Mesendoderm (in vitro differentiated cells): ENCODE results near the gene ATF7.

Experiments used
- DNase-seq: peaks from one replicate; pipeline ENCODE4 v3.0.0; 2013
- H2AK5ac ChIP-seq: 2 replicates; pipeline ENCODE4 v1.6.1; 2013; ENCODE audit warnings: low read length, inconsistent platforms
- H2BK120ac ChIP-seq: 2 replicates; pipeline ENCODE4 v1.6.1; 2013; ENCODE audit warnings: low read depth, mild to moderate bottlenecking, low read length, moderate library complexity, mixed read lengths
- H2BK15ac ChIP-seq: replicated peaks from 2 replicates; pipeline ENCODE4 v1.6.1; 2013; ENCODE audit warnings: low read depth, mild to moderate bottlenecking, moderate library complexity
- H2BK5ac ChIP-seq: 2 replicates; pipeline ENCODE4 v1.6.1; 2013; ENCODE audit warnings: low read length, inconsistent platforms
- H3K18ac ChIP-seq: 2 replicates; pipeline ENCODE4 v1.6.1; 2013; ENCODE audit warnings: mild to moderate bottlenecking, low read length, mixed read lengths
- H3K23ac ChIP-seq: one replicate; pipeline ENCODE4 v1.6.1; 2013; ENCODE audit warnings: low read length
- H3K27ac ChIP-seq: 2 replicates; pipeline ENCODE4 v1.5.1; 2013; ENCODE audit warnings: low read depth, mild to moderate bottlenecking, inconsistent platforms, low read length, moderate library complexity
- H3K27me3 ChIP-seq: 2 replicates; pipeline ENCODE4 v1.6.1; 2013; ENCODE audit warnings: low read length, control low read depth, mild to moderate bottlenecking, inconsistent platforms; ENCODE audit not compliant: insufficient read depth, poor library complexity
- H3K36me3 ChIP-seq: 2 replicates; pipeline ENCODE4 v1.6.1; 2013; ENCODE audit warnings: low read length, inconsistent platforms; ENCODE audit not compliant: control insufficient read depth, insufficient read depth
- H3K4ac ChIP-seq: one replicate; pipeline ENCODE4 v1.6.1; 2013; ENCODE audit warnings: low read depth, mild to moderate bottlenecking, low read length, moderate library complexity
- H3K4me1 ChIP-seq: 2 replicates; pipeline ENCODE4 v1.6.1; 2013; ENCODE audit warnings: low read depth, low read length, inconsistent platforms; ENCODE audit not compliant: control insufficient read depth
- H3K4me2 ChIP-seq: 2 replicates; pipeline ENCODE4 v1.6.1; 2013; ENCODE audit warnings: low read length
- H3K4me3 ChIP-seq: 2 replicates; pipeline ENCODE4 v1.5.1; 2013; ENCODE audit warnings: mild to moderate bottlenecking, low read length
- H3K56ac ChIP-seq: one replicate; pipeline ENCODE4 v1.6.1; 2013; ENCODE audit warnings: low read length
- H3K79me1 ChIP-seq: 2 replicates; pipeline ENCODE4 v1.6.1; 2013; ENCODE audit warnings: low read length, inconsistent platforms
- H3K79me2 ChIP-seq: 2 replicates; pipeline ENCODE4 v1.6.1; 2013; ENCODE audit warnings: mild to moderate bottlenecking, low read length; ENCODE audit not compliant: control insufficient read depth, insufficient read depth
- H3K9ac ChIP-seq: 2 replicates; pipeline ENCODE4 v1.6.1; 2013; ENCODE audit warnings: low read length, inconsistent platforms
- H4K5ac ChIP-seq: one replicate; pipeline ENCODE4 v1.6.1; 2013; ENCODE audit warnings: low read length
- H4K8ac ChIP-seq: one replicate; pipeline ENCODE4 v1.6.1; 2013; ENCODE audit warnings: low read depth, mild to moderate bottlenecking, control low read depth, low read length, moderate library complexity
- WGBS: extraction: QIAGEN DNeasy Blood & Tissue Kit; methylation state at CpG from one replicate; pipeline ENCODE4 v1.1.7; 2013; ENCODE audit warnings: low lambda C conversion rate, missing lambda C conversion rate; ENCODE audit not compliant: insufficient coverage; ENCODE audit errors: extremely low coverage; 5-methylcytosine and 5-hydroxymethylcytosine counted together

ATF7 gene

GRCh38 chr12:53463802-53464560 is 162.2 kb downstream of the ATF7 start:
- DNase-seq, result no peak
- H3K4me1 ChIP-seq, result peaks cover 2% of the 10 kb centered on the region
- 100% methylated on average over 2 of the region's 5 CpGs for WGBS

GRCh38 chr12:53462935-53463334 is 163.2 kb downstream of the ATF7 start:
- no peak for DNase-seq
- H4K8ac ChIP-seq, result no peak overlapping the region
- no peak overlapping the region for H3K27ac ChIP-seq
- H2BK120ac ChIP-seq, result no peak overlapping the region
- H2AK5ac ChIP-seq, result no peak overlapping the region
- H3K9ac ChIP-seq, result no peak overlapping the region
- H2BK5ac ChIP-seq, result no peak overlapping the region
- no peak overlapping the region for H3K23ac ChIP-seq
- H3K79me2 ChIP-seq, result peaks cover 57% of the 10 kb centered on the region
- H3K56ac ChIP-seq, result no peak overlapping the region
- H3K4ac ChIP-seq, result no peak overlapping the region
- peaks cover 2% of the 10 kb centered on the region for H3K4me1 ChIP-seq
- no CpG with 5 or more reads among the region's 3 CpGs for WGBS
- H4K5ac ChIP-seq, result no peak overlapping the region
- peaks cover 61% of the 10 kb centered on the region for H3K36me3 ChIP-seq
- H3K27me3 ChIP-seq, result no peaks in the 10 kb centered on the region
- peaks cover 34% of the 10 kb centered on the region for H3K79me1 ChIP-seq
- no peak overlapping the region for H2BK15ac ChIP-seq
- no peak overlapping the region for H3K18ac ChIP-seq
- no peak overlapping the region for H3K4me3 ChIP-seq
- no peak overlapping the region for H3K4me2 ChIP-seq

More at GRCh38 chr12:53463802-53464560, 162.2 kb downstream of the ATF7 start:
- H3K18ac ChIP-seq, result no peak overlapping the region
- H2BK120ac ChIP-seq, result no peak overlapping the region
- H3K79me2 ChIP-seq, result peaks cover 54% of the 10 kb centered on the region
- no peak overlapping the region for H3K56ac ChIP-seq
- H3K23ac ChIP-seq, result no peak overlapping the region
- no peak overlapping the region for H3K9ac ChIP-seq
- no peak overlapping the region for H2AK5ac ChIP-seq
- H3K36me3 ChIP-seq, result peaks cover 64% of the 10 kb centered on the region
- no peak overlapping the region for H3K4ac ChIP-seq
- H3K79me1 ChIP-seq, result peaks cover 37% of the 10 kb centered on the region
- no peak overlapping the region for H3K27ac ChIP-seq
- H4K8ac ChIP-seq, result no peak overlapping the region
- H2BK5ac ChIP-seq, result no peak overlapping the region
- H2BK15ac ChIP-seq, result no peak overlapping the region
- H3K4me3 ChIP-seq, result no peak overlapping the region
- no peaks in the 10 kb centered on the region for H3K27me3 ChIP-seq
- H4K5ac ChIP-seq, result no peak overlapping the region
- H3K4me2 ChIP-seq, result no peak overlapping the region

GRCh38 chr12:53461591-53461990 is 164.6 kb downstream of the ATF7 start:
- Histone ChIP-seq H2BK15ac (no peak overlapping the region), H3K4ac (no peak overlapping the region), H2BK120ac (no peak overlapping the region), H3K18ac (no peak overlapping the region), H3K9ac (no peak overlapping the region), H3K79me1 (peaks cover 34% of the 10 kb centered on the region), H2BK5ac (no peak overlapping the region), H3K79me2 (peaks cover 56% of the 10 kb centered on the region), H3K4me1 (peaks cover 2% of the 10 kb centered on the region), H3K56ac (no peak overlapping the region), H3K27ac (no peak overlapping the region), H3K4me2 (no peak overlapping the region), H3K36me3 (peaks cover 53% of the 10 kb centered on the region), H4K8ac (no peak overlapping the region), H2AK5ac (no peak overlapping the region), H3K23ac (no peak overlapping the region), H4K5ac (no peak overlapping the region), H3K27me3 (no peaks in the 10 kb centered on the region), H3K4me3 (no peak overlapping the region)
- DNase-seq, result no peak
- WGBS, result 100% methylated on average over 3 of the region's 8 CpGs

- H3K79me2 ChIP-seq, result peaks cover 57% of the 10 kb centered on the region
- no peak overlapping the region for H2BK15ac ChIP-seq
- H4K5ac ChIP-seq, result no peak overlapping the region
- H3K27ac ChIP-seq, result no peak overlapping the region
- no peak overlapping the region for H3K4me2 ChIP-seq
- H4K8ac ChIP-seq, result no peak overlapping the region
- no peak overlapping the region for H3K4ac ChIP-seq
- H3K4me1 ChIP-seq, result peaks cover 2% of the 10 kb centered on the region
- no peak overlapping the region for H3K18ac ChIP-seq
- no peak overlapping the region for H3K9ac ChIP-seq
- peaks cover 50% of the 10 kb centered on the region for H3K36me3 ChIP-seq
- no peak overlapping the region for H2BK5ac ChIP-seq
- H2BK120ac ChIP-seq, result no peak overlapping the region
- no peak overlapping the region for H2AK5ac ChIP-seq
- H3K56ac ChIP-seq, result no peak overlapping the region
- H3K23ac ChIP-seq, result no peak overlapping the region
- H3K27me3 ChIP-seq, result no peaks in the 10 kb centered on the region
- H3K4me3 ChIP-seq, result no peak overlapping the region
- DNase-seq, result no peak
- no CpG with 5 or more reads among the region's 3 CpGs for WGBS
- peaks cover 32% of the 10 kb centered on the region for H3K79me1 ChIP-seq
These were observed 165.1 kb downstream of the ATF7 start for GRCh38 chr12:53461059-53461458.

- Histone ChIP-seq H3K79me2 (peaks cover 62% of the 10 kb centered on the region), H3K36me3 (peaks cover 47% of the 10 kb centered on the region), H3K4me1 (peaks cover 4% of the 10 kb centered on the region), H3K9ac (no peak overlapping the region), H3K4me2 (no peak overlapping the region), H3K27me3 (no peaks in the 10 kb centered on the region), H4K5ac (no peak overlapping the region), H3K56ac (no peak overlapping the region), H2BK5ac (no peak overlapping the region), H3K27ac (no peak overlapping the region), H3K23ac (no peak overlapping the region), H3K4ac (no peak overlapping the region), H3K18ac (no peak overlapping the region), H2BK120ac (no peak overlapping the region), H2BK15ac (no peak overlapping the region), H4K8ac (no peak overlapping the region), H2AK5ac (no peak overlapping the region), H3K4me3 (no peak overlapping the region), H3K79me1 (peaks cover 35% of the 10 kb centered on the region)
- DNase-seq, result no peak
- WGBS, result no CpG with 5 or more reads among the region's 4 CpGs
These were observed 167.1 kb downstream of the ATF7 start for GRCh38 chr12:53459097-53459496.
